MM.1S (cell line): Measurements from ENCODE around the gene LPCAT1.

Source experiments
- DNase-seq: peaks from one replicate; pipeline ENCODE4 v3.0.0-alpha.2; 2015
- H2AFZ ChIP-seq: fragments of 300-600 bp; sonication (generic); 2 replicates; pipeline ENCODE4 v1.6.0; 2016; ENCODE audit warnings: antibody characterized with exemption, low read length
- H3F3A ChIP-seq: fragments of 300-600 bp; sonication (generic); 2 replicates; pipeline ENCODE4 v1.6.1; 2016; ENCODE audit warnings: mild to moderate bottlenecking, antibody characterized with exemption, low read length, moderate library complexity, mixed read lengths; ENCODE audit not compliant: insufficient read depth
- H3K27ac ChIP-seq: fragments of 300-600 bp; sonication (generic); 2 replicates; pipeline ENCODE4 v1.5.1; 2016; ENCODE audit warnings: mild to moderate bottlenecking, low read length
- H3K27me3 ChIP-seq: fragments of 300-600 bp; sonication (generic); replicated peaks from 2 replicates; pipeline ENCODE4 v1.6.0; 2016; ENCODE audit warnings: low read length; ENCODE audit not compliant: insufficient read depth
- H3K36me3 ChIP-seq: fragments of 300-600 bp; sonication (generic); replicated peaks from 2 replicates; pipeline ENCODE4 v1.6.1; 2016; ENCODE audit warnings: mild to moderate bottlenecking, low read length, mixed read lengths; ENCODE audit not compliant: insufficient read depth
- H3K4me1 ChIP-seq: fragments of 300-600 bp; sonication (generic); 2 replicates; pipeline ENCODE4 v1.6.1; 2016; ENCODE audit warnings: low read length, mixed read lengths
- H3K4me2 ChIP-seq: fragments of 300-600 bp; sonication (generic); 2 replicates; pipeline ENCODE4 v1.6.0; 2016; ENCODE audit warnings: low read depth, low read length
- H3K4me3 ChIP-seq: fragments of 300-600 bp; sonication (generic); 2 replicates; pipeline ENCODE4 v1.5.1; 2016; ENCODE audit warnings: low read length, mixed read lengths
- H3K79me2 ChIP-seq: fragments of 300-600 bp; sonication (generic); 2 replicates; pipeline ENCODE4 v1.6.1; 2016; ENCODE audit warnings: mixed run types, low read length, mixed read lengths
- H3K9ac ChIP-seq: fragments of 300-600 bp; sonication (generic); 2 replicates; pipeline ENCODE4 v1.6.1; 2016; ENCODE audit warnings: low read length, mixed read lengths
- H3K9me2 ChIP-seq: fragments of 300-600 bp; sonication (generic); replicated peaks from 2 replicates; pipeline ENCODE4 v1.6.1; 2016; ENCODE audit warnings: mild to moderate bottlenecking, low read length, mixed read lengths; ENCODE audit not compliant: insufficient read depth
- H3K9me3 ChIP-seq: fragments of 300-600 bp; sonication (generic); replicated peaks from 2 replicates; pipeline ENCODE4 v1.6.1; 2016; ENCODE audit warnings: mild to moderate bottlenecking, low read length, mixed read lengths; ENCODE audit not compliant: insufficient read depth
- H4K20me1 ChIP-seq: fragments of 300-600 bp; sonication (generic); 2 replicates; pipeline ENCODE4 v1.6.1; 2016; ENCODE audit warnings: mild to moderate bottlenecking, low read length, moderate library complexity, mixed read lengths; ENCODE audit not compliant: insufficient read depth
- EZH2 ChIP-seq: fragments of 300-600 bp; sonication (generic); optimal IDR thresholded peaks from 2 replicates; pipeline ENCODE3; 2017; ENCODE audit warnings: low read depth, mild to moderate bottlenecking, antibody characterized with exemption, low read length, mixed read lengths
- EZH2phosphoT487 ChIP-seq: fragments of 300-600 bp; sonication (generic); IDR thresholded peaks from 2 replicates; pipeline ENCODE4 v1.6.1; 2018; ENCODE audit warnings: antibody characterized with exemption, low read length
- TF ChIP-seq, protein P1 (sequence below): fragments of 300-600 bp; sonication (generic); IDR thresholded peaks from 2 replicates; pipeline ENCODE4 v1.5.1; 2016; ENCODE audit warnings: antibody characterized with exemption, low read length, mixed read lengths

The LPCAT1 gene

DNA sequence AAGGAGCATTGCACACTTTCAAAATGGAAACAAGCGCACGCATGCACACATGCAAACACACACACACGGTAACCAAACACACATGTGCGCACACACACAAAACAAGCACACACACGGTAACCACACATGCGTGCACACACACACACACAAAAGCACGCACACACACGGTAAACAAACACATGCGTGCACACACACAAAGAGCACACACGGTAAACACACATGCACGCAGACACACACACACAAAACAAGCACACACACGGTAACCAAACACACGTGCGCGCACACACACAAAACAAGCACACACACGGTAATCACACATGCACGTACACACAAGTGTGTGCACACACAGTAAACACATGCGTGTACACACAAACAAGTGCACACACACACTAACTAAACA lies 59.2 kb downstream of the LPCAT1 start:
- H3K4me3 ChIP-seq, result no peak overlapping the region
- no peaks in the 10 kb centered on the region for H3K9me3 ChIP-seq
- no peak overlapping the region for H2AFZ ChIP-seq
- H3K27ac ChIP-seq, result no peak overlapping the region
- H3K9ac ChIP-seq, result no peak overlapping the region
- H3K36me3 ChIP-seq, result peaks cover 41% of the 10 kb centered on the region
- no peak overlapping the region for H3K4me2 ChIP-seq
- H3K4me1 ChIP-seq, result no peaks in the 10 kb centered on the region
- DNase-seq, result no peak
- H3F3A ChIP-seq, result peaks cover 8% of the 10 kb centered on the region; the same call in 1 of the 2 replicates
- no peaks in the 10 kb centered on the region for H4K20me1 ChIP-seq
- TF ChIP-seq EZH2 (no peak), EZH2phosphoT487 (no peak)
- TF ChIP-seq, protein P1, sequence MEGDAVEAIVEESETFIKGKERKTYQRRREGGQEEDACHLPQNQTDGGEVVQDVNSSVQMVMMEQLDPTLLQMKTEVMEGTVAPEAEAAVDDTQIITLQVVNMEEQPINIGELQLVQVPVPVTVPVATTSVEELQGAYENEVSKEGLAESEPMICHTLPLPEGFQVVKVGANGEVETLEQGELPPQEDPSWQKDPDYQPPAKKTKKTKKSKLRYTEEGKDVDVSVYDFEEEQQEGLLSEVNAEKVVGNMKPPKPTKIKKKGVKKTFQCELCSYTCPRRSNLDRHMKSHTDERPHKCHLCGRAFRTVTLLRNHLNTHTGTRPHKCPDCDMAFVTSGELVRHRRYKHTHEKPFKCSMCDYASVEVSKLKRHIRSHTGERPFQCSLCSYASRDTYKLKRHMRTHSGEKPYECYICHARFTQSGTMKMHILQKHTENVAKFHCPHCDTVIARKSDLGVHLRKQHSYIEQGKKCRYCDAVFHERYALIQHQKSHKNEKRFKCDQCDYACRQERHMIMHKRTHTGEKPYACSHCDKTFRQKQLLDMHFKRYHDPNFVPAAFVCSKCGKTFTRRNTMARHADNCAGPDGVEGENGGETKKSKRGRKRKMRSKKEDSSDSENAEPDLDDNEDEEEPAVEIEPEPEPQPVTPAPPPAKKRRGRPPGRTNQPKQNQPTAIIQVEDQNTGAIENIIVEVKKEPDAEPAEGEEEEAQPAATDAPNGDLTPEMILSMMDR, result no peak
- no peaks in the 10 kb centered on the region for H3K27me3 ChIP-seq
- H3K79me2 ChIP-seq, result no peaks in the 10 kb centered on the region
- no peaks in the 10 kb centered on the region for H3K9me2 ChIP-seq

DNA sequence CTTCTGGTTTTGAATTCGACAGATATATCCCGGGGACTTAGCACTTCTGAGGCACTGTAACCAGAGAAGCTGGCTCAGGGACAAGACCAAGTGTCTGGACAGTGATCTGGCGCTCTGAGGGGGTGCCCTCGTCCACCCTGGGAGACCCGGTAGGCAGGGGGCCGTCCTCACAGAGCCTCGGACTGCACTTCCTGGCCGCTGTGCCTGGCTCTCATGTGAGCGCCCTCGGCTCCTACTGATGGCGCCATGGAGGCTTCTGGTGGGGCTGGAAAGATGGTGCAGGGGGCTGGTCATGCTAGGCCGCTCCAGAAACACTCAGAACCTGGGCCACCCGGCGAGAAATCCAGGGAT lies 59.7 kb downstream of the LPCAT1 start:
- H3K36me3 ChIP-seq, result peaks cover 41% of the 10 kb centered on the region
- no peaks in the 10 kb centered on the region for H4K20me1 ChIP-seq
- no peaks in the 10 kb centered on the region for H3K9me3 ChIP-seq
- peaks cover 8% of the 10 kb centered on the region; the same call in 1 of the 2 replicates for H3F3A ChIP-seq
- H3K27ac ChIP-seq, result no peak overlapping the region
- H3K4me1 ChIP-seq, result no peaks in the 10 kb centered on the region
- no peak for DNase-seq
- H3K4me2 ChIP-seq, result no peak overlapping the region
- no peak overlapping the region for H3K9ac ChIP-seq
- H3K9me2 ChIP-seq, result no peaks in the 10 kb centered on the region
- H3K79me2 ChIP-seq, result no peaks in the 10 kb centered on the region
- no peak overlapping the region for H3K4me3 ChIP-seq
- H3K27me3 ChIP-seq, result no peaks in the 10 kb centered on the region
- no peak overlapping the region for H2AFZ ChIP-seq
- TF ChIP-seq EZH2 (no peak), EZH2phosphoT487 (no peak)
- TF ChIP-seq, protein P1, result no peak

DNA sequence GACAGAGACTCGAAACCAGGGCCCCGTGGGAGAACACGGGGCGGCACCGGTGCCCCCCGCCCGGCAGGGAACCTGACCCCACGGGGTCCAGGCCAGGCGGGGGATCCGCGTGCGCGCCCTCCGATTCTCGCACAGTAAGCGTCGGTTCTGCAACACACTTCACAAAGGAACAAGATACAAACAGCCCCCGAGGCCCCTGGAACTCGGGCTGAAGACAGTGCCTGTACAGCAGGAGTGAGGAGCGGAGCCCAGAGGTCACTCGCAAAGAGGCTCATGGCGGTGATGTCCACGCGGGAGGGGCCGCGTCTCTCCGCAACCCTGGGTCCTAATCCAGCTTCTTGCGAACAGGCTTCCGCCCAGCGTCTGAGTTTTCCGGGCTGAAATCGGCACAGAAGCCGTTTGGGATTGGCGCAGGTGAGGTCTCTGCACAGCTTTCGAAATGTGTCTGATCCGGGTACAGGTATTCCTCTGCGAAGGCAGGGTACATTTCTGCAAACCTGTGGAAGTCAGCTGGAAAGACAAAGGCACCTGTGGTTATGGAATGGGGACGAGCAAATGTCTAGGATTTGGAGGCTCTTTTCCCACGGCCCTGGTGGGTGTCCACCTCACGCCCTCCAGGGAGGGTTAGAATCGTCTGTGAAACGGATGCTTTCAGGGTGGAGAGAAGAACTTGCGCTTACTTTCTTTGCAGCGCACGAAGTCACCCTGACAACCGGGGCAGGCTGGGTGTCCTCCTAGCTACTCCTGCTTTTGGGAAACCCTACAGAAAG lies 60.2 kb downstream of the LPCAT1 start:
- no peak overlapping the region for H3K4me3 ChIP-seq
- no peak for DNase-seq
- H3K36me3 ChIP-seq, result peaks cover 41% of the 10 kb centered on the region
- H4K20me1 ChIP-seq, result no peaks in the 10 kb centered on the region
- peaks cover 8% of the 10 kb centered on the region; the same call in 1 of the 2 replicates for H3F3A ChIP-seq
- H3K79me2 ChIP-seq, result no peaks in the 10 kb centered on the region
- H3K4me2 ChIP-seq, result no peak overlapping the region
- H3K27ac ChIP-seq, result no peak overlapping the region
- H3K9ac ChIP-seq, result no peak overlapping the region
- H3K9me3 ChIP-seq, result no peaks in the 10 kb centered on the region
- no peaks in the 10 kb centered on the region for H3K4me1 ChIP-seq
- no peak overlapping the region for H2AFZ ChIP-seq
- no peaks in the 10 kb centered on the region for H3K9me2 ChIP-seq
- TF ChIP-seq EZH2phosphoT487 (no peak), EZH2 (no peak)
- TF ChIP-seq, protein P1, result no peak
- no peaks in the 10 kb centered on the region for H3K27me3 ChIP-seq
